Nephron (organoid): Measurements from ENCODE around the gene UMPS.
A peak's percentile ranks its signal among the peaks of the same experiment; 100 is the strongest.

ENCODE experiments used
- H3K27ac Mint-ChIP-seq, 3 experiments: 2 replicates each; pipeline ENCODE4 v1.8.0; 2020; ENCODE audit warnings: mixed read lengths in 3 of 3, mild to moderate bottlenecking in 2 of 3, moderate library complexity in 1 of 3
- H3K27me3 Mint-ChIP-seq: 2 replicates; pipeline ENCODE4 v1.8.0; 2021; ENCODE audit warnings: low read depth, mild to moderate bottlenecking, moderate library complexity, mixed read lengths
- H3K36me3 Mint-ChIP-seq: 2 replicates; pipeline ENCODE4 v1.8.0; 2020; ENCODE audit warnings: low read depth, mixed read lengths
- H3K4me1 Mint-ChIP-seq: 2 replicates; pipeline ENCODE4 v1.8.0; 2020; ENCODE audit warnings: mixed read lengths
- H3K4me3 Mint-ChIP-seq, 3 experiments: 2 replicates each; pipeline ENCODE4 v1.8.0; 2020; ENCODE audit warnings: mild to moderate bottlenecking in 3 of 3, mixed read lengths in 3 of 3, moderate library complexity in 2 of 3
- H3K9me3 Mint-ChIP-seq: 2 replicates; pipeline ENCODE4 v1.8.0; 2020; ENCODE audit warnings: mixed read lengths
- CTCF ChIP-seq, 3 experiments: fragments of 200-600 bp; sonication (generic); IDR thresholded peaks; one replicate each; pipeline ENCODE4 v1.5.0; 2021; ENCODE audit warnings: antibody characterized with exemption in 3 of 3; ENCODE audit not compliant: unreplicated experiment in 3 of 3

Gene UMPS

GRCh38 chr3:124766113-124767095 lies 36.2 kb downstream of the UMPS start:
- TF ChIP-seq CTCF (IDR thresholded peaks at IDR 0.05; ENCODE audit: unreplicated experiment in 3 of 3), result no peak
- peaks cover 12% of the 10 kb centered on the region for H3K36me3 Mint-ChIP-seq
- peaks cover 52% of the 10 kb centered on the region for H3K4me1 Mint-ChIP-seq
- H3K9me3 Mint-ChIP-seq, result no peaks in the 10 kb centered on the region
- H3K27ac Mint-ChIP-seq, result peak overlapping the region; percentile 34 to 53 (median 50)
- H3K27me3 Mint-ChIP-seq, result peaks cover 23% of the 10 kb centered on the region
- H3K4me3 Mint-ChIP-seq, result no peak overlapping the region

GRCh38 chr3:124767264-124767663 lies 37.0 kb downstream of the UMPS start:
- Mint-ChIP-seq H3K36me3 (peaks cover 12% of the 10 kb centered on the region), H3K27ac (peak overlapping the region in 2 of 3 experiments; percentile 50 to 53), H3K4me3 (no peak overlapping the region), H3K27me3 (peaks cover 19% of the 10 kb centered on the region), H3K9me3 (no peaks in the 10 kb centered on the region), H3K4me1 (peaks cover 53% of the 10 kb centered on the region)
- TF ChIP-seq CTCF (IDR thresholded peaks at IDR 0.05; ENCODE audit: unreplicated experiment in 3 of 3), result no peak

GRCh38 chr3:124767691-124768090 lies 37.4 kb downstream of the UMPS start:
- no peak for TF ChIP-seq CTCF (IDR thresholded peaks at IDR 0.05; ENCODE audit: unreplicated experiment in 3 of 3)
- Mint-ChIP-seq H3K36me3 (peaks cover 12% of the 10 kb centered on the region), H3K27ac (peak overlapping the region in 2 of 3 experiments; percentile 50 to 53), H3K4me3 (no peak overlapping the region), H3K9me3 (no peaks in the 10 kb centered on the region), H3K4me1 (peaks cover 53% of the 10 kb centered on the region), H3K27me3 (peaks cover 15% of the 10 kb centered on the region)

GRCh38 chr3:124768812-124769211 lies 38.6 kb downstream of the UMPS start:
- Mint-ChIP-seq H3K27me3 (peaks cover 13% of the 10 kb centered on the region), H3K27ac (no peak overlapping the region), H3K4me3 (no peak overlapping the region), H3K4me1 (peaks cover 56% of the 10 kb centered on the region), H3K9me3 (no peaks in the 10 kb centered on the region), H3K36me3 (peaks cover 12% of the 10 kb centered on the region)
- no peak for TF ChIP-seq CTCF (IDR thresholded peaks at IDR 0.05; ENCODE audit: unreplicated experiment in 3 of 3)

GRCh38 chr3:124769462-124769861 lies 39.2 kb downstream of the UMPS start:
- H3K9me3 Mint-ChIP-seq, result no peaks in the 10 kb centered on the region
- H3K27ac Mint-ChIP-seq, result peak overlapping the region in 2 of 3 experiments; percentile 57 to 64
- H3K27me3 Mint-ChIP-seq, result peaks cover 10% of the 10 kb centered on the region
- peaks cover 7% of the 10 kb centered on the region for H3K36me3 Mint-ChIP-seq
- no peak overlapping the region for H3K4me3 Mint-ChIP-seq
- H3K4me1 Mint-ChIP-seq, result peaks cover 63% of the 10 kb centered on the region
- TF ChIP-seq CTCF (IDR thresholded peaks at IDR 0.05; ENCODE audit: unreplicated experiment in 3 of 3), result no peak
